Activated CD4-positive, alpha-beta T cell treated with anti-CD3 and anti-CD28 coated beads, Interleukin-2, amount 10 ng/mL, durations not matched to agents 7 days and 5 days (primary cell): Measurements from ENCODE around the gene SSH2. TPM values are rescaled to one million over a fixed set of nuclear protein-coding genes. Genes with fewer than 3 reads are reported as not detected.

ENCODE experiments used
- CTCF ChIA-PET: fragments of 350-600 bp; sonication (Branson Sonifier 250); formaldehyde crosslinking; loops from one replicate; lab custom pipeline; 2021; ENCODE audit warnings: antibody characterized with exemption; lab: Charles Lee
- POLR2A ChIA-PET: fragments of 350-600 bp; sonication (Branson Sonifier 250); formaldehyde crosslinking; loops from one replicate; lab custom pipeline; 2021; ENCODE audit warnings: antibody characterized with exemption; lab: Charles Lee
- DNase-seq: peaks from one replicate; pipeline ENCODE4 v3.0.0-alpha.2; 2020
- H3K27ac Mint-ChIP-seq: one replicate; pipeline ENCODE4 v1.8.0; 2021; ENCODE audit warnings: mild to moderate bottlenecking, moderate library complexity, mixed read lengths
- H3K27me3 Mint-ChIP-seq: one replicate; pipeline ENCODE4 v1.8.0; 2021; ENCODE audit warnings: mixed read lengths
- H3K36me3 Mint-ChIP-seq: one replicate; pipeline ENCODE4 v1.8.0; 2021; ENCODE audit warnings: low read depth, mixed read lengths
- H3K4me1 Mint-ChIP-seq: one replicate; pipeline ENCODE4 v1.8.0; 2021; ENCODE audit warnings: mixed read lengths
- H3K4me3 Mint-ChIP-seq: one replicate; pipeline ENCODE4 v1.8.0; 2021; ENCODE audit warnings: mild to moderate bottlenecking, moderate library complexity, mixed read lengths
- H3K9me3 Mint-ChIP-seq: one replicate; pipeline ENCODE4 v1.8.0; 2021; ENCODE audit warnings: mixed read lengths
- total RNA-seq, 2 experiments: library from RNA; stranded (reverse); gene quantifications; one replicate each; pipeline ENCODE4 v1.2.3, GENCODE V29; 2021

SSH2 gene
- total RNA-seq, 2 experiments from 2014 or later: 72.5 to 74.2 TPM

DNA sequence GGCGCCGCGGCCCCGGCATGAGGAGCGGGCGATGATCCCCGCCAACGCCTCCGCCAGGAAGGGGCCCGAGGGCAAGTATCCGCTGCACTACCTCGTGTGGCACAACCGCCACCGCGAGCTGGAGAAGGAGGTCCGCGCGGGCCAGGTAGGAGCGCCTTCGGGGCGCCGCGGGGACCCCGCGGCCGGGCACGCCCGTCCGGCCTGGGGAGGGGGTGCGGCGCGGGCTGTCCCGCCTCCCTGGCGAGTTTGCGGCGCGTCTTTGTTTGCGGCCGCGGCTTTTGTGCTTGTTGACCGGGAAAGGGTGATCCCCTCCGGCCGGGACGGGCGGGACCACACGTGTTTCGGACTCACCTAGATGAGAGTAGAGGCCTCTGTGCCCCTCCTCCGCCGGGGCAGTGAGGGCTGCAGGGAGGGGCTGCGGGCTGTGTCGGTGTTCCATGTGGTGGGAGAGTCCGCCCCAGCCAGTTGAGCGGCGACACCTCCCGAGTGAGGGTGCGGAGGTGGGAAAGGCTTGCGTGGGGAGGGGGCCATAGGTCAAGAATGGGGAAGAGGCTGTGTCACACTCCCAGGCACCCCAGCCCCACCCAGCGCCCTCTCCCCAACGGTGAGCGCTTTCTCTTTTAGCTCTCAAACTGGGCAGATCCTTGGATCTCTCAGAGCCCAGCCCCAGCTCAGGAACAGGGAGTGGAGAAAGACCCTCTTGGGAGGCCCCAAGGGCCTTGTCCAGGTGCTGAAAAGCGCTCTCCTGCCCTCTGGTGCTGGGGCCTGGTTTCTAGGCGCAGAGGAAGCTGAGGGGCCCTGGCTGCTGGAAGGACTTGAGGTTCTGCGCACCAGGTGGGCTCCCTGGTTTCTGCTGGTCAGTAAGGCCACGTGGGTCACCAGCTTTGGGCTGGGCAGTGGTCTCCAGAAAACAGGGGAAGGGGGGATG lies 336.2 kb downstream of the SSH2 start:
- DNase-seq: peak; percentile 47
- POLR2A ChIA-PET: interaction anchor here (0.6 kb wide), 1 partner anchor 227 kb away, joined by 8 read pairs; no protein-coding TSS in a partner anchor

DNA sequence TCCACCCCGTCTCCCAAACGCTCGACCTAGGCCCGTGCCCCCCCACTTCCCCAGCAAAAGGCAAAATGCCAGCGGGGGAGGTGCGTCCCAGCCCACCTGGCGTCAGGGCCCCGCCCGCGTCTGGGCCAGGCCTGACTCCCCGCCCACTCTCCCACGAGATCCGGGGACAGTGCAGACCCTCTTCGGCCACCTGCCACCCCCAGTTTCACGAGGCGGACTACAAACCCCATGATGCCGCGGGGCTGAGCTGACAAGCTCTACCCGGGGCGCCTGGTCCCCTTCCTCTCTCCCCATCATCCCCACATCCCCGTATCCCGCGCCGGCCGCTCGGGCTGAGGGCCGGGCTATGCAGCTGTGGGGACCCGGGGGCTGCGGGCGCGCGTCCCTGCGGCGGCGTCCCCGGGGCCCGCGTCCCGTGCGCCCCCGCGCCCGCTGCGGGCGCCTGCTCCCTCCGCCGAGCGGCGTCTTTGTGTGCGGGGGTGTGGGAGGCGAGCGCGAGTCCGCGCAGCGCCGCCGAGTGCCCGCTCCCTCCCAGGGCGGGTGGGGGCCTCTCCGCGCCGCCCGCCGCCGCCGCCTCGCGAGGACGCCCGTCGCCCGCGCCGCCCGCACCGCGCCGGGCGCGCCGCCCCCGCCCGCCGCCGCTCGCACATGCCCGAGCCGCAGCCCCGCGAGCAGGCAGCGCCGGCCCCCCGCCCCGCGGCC lies 337.0 kb downstream of the SSH2 start, which contains the start of gene ANKRD13B:
Gene ANKRD13B, plus strand, starts transcription at position 283 of the 702 bp plus-strand sequence. CDS start 490 bp downstream, outside the sequence.
- Mint-ChIP-seq H3K27ac (peak within 1 kb of the TSS; percentile 62), H3K27me3 (no peaks in the 10 kb centered on the region), H3K4me3 (peak within 1 kb of the TSS; percentile 68), H3K36me3 (peaks cover 2% of the 10 kb centered on the region), H3K9me3 (no peaks in the 10 kb centered on the region), H3K4me1 (peaks cover 40% of the 10 kb centered on the region)
- peak; percentile 51 for DNase-seq
- ChIA-PET POLR2A (interaction anchor here (1.8 kb wide), 1 partner anchor 24 kb away, joined by 5 read pairs; no protein-coding TSS in a partner anchor), CTCF (interaction anchor here (0.7 to 5.0 kb wide), 13 partner anchors 8 to 338 kb away, joined by 3 to 116 read pairs (median 8); partner anchors contain the start of genes ABHD15, SSH2 and TP53I13)

More for the DNA sequence above, 336.2 kb downstream of the SSH2 start:
- H3K36me3 Mint-ChIP-seq: no peaks in the 10 kb centered on the region
- no peaks in the 10 kb centered on the region for H3K27me3 Mint-ChIP-seq
- CTCF ChIA-PET: interaction anchor here (0.5 to 5.0 kb wide), 11 partner anchors 7 to 128 kb away, joined by 3 to 116 read pairs (median 7); no protein-coding TSS in a partner anchor
- no peaks in the 10 kb centered on the region for H3K9me3 Mint-ChIP-seq
- H3K4me1 Mint-ChIP-seq: peaks cover 37% of the 10 kb centered on the region
- H3K27ac Mint-ChIP-seq: peak overlapping the region; percentile 36
- H3K4me3 Mint-ChIP-seq: peak overlapping the region; percentile 68

DNA sequence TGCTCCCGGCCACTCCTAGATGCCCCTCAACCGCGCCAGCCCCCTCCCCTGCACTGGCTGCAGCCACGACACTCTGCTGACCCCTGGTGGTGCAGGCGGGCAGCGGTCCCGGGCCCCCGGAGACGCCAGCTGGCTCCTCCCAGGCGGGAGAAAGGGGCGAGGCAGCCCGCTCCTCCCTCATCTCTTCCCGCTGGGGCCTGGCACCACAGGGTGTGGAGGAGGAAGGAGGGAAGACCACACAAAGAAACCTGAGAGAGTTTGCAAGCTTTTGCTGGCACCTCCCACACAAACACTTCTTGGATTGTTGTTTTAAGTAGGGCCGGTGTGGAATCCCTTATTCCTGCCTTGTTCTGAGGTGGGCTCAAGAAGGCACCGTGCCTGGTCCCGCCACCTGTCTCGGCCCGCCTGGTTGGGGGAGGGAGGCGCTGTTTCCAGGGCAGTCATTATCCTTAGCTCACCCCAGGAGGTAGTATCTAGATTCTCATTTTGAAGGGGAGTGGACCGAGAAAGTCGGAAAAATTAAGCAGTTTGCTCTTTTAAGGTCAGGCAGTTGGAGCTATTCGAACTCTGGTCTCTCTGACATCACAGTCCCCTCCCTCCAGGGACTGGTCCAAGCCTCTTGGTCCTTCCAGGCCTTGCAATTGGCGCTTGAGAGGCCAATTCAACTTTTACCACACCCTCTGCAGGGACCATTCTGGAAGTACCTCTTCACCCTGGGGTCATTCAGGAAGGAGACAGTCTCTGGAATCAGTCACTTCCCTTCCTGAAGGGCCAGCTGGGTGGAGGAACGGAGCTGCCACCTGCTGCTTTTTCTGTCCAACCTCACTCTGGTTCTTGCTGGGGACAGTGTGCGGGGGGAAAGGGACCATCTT lies 338.1 kb downstream of the SSH2 start:
- POLR2A ChIA-PET: interaction anchor here (1.8 kb wide), 1 partner anchor 25 kb away, joined by 5 read pairs; no protein-coding TSS in a partner anchor
- peaks cover 50% of the 10 kb centered on the region for H3K4me1 Mint-ChIP-seq
- DNase-seq: peak; percentile 79
- CTCF ChIA-PET: interaction anchor here (0.6 to 5.0 kb wide), 24 partner anchors 8 to 369 kb away, joined by 3 to 116 read pairs (median 4); partner anchors contain the start of genes ABHD15, SSH2 and TP53I13
- H3K4me3 Mint-ChIP-seq: peak overlapping the region; percentile 77
- no peaks in the 10 kb centered on the region for H3K9me3 Mint-ChIP-seq
- peaks cover 2% of the 10 kb centered on the region for H3K36me3 Mint-ChIP-seq
- H3K27me3 Mint-ChIP-seq: no peaks in the 10 kb centered on the region
- peak overlapping the region; percentile 82 for H3K27ac Mint-ChIP-seq

DNA sequence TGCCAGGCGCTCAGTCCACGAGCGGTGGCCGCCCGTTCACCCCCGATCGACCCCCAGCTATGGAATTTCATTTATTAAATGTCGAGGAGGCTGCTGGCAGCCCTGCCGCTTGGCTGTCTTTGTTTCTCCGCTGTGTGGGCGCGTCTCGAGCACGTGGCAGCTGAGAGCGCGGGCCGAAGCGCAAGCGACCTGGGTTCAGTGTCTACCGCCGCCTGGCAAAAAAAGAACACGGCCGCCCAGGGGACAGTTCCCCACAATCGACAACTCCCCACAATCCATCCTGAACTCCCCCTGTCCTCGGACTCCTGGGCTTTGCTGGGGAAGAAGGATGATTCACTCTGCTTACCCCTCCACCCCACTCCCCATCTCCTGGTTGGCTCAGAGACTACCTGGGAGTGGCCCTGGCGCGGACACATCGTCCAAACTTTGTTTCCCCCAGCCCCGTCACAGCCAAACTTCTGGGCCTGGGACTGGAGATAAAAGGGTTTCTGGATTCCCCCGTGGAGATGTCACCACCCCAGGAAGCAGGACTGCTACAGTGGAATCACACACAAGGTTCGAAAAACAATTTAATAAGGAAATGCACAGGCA lies 338.8 kb downstream of the SSH2 start:
- ChIA-PET POLR2A (interaction anchor here (1.8 kb wide), 1 partner anchor 26 kb away, joined by 5 read pairs; no protein-coding TSS in a partner anchor), CTCF (interaction anchor here (0.8 to 5.0 kb wide), 14 partner anchors 9 to 341 kb away, joined by 3 to 116 read pairs (median 6); partner anchors contain the start of genes ABHD15, SSH2 and TP53I13)
- Mint-ChIP-seq H3K9me3 (no peaks in the 10 kb centered on the region), H3K27me3 (no peaks in the 10 kb centered on the region), H3K27ac (peak overlapping the region; percentile 82), H3K36me3 (peaks cover 2% of the 10 kb centered on the region), H3K4me1 (peaks cover 58% of the 10 kb centered on the region), H3K4me3 (peak overlapping the region; percentile 77)
- DNase-seq: peak; percentile 30

DNA sequence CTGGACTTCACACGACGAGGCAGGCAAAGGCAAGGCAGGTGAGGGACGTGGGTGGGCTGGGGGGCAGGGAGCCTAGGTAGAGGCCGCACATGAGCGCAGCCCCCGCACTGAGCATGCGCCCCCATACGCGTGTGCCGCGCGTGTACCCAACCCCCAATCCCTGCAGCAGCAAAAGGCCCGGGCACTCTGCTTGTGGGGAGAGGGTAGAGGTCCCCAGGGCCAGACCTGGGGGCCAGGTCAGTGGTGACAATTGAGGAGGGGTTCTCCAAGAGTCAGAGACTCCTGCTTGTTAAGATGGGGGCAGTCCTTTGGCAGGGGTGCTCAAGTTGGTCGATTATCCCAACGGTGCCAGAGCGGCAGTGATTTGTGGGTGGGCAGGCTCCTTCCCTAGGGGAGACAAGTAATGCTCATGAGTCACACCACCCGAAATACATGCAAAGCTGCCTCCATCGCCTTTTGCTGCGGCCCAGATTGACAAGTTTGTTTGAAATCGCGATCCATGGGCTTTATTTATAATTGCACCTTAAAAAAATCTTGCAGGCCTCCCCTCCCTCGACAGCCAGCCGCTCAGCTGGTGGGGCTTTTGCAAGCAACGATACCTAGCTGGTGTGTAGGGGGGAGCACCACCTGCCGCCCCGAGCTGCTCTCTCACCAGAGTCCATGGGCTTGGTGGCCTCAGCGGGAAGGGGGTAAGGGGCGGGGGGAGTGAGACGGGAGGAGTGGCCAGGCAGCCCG lies 339.4 kb downstream of the SSH2 start:
- H3K27ac Mint-ChIP-seq: peak overlapping the region; percentile 93
- POLR2A ChIA-PET: no interaction called here

DNA sequence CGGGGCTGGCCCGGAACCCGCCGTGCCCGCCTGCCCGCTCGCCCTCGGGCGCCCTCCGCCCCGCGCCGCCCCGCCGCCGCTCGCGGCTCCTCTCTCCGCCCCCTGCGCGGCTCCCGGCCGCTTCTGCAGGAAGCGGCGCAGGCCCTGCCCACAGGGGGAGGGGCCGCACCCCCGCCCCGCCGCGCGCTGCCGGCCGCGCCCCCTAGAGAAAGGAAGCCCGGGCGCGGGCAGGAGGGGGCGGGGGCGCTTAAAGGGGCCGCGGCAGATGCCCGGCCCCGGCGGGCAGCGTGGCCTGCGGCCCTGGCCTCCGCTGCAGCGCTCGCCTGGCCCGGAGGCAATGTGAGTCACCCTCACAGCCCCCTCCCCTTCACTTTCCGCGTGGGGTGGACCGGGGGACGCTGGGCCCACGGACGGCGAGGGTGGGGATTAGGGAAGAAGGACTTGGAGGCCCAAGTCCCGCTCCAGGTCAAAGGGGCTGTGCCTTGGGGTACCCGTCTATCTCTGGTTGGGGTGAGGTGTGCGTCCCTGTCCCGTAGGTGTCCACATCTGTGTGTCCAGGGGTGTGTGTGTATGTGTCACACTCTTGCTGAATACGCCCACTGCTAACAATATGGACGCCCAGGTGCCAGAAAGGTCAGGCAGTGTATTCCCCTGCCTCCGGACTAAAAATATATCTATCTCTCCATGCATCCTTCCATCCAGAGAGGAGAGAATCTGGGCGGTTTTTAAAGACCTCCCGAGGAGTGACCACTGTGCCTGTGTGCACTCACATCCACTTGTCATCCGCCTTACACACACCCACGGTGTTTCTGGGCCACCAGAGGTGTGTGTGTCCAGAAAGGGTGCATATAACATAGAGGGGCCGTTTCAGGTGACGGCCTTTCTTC lies 340.3 kb downstream of the SSH2 start, which contains the start of gene GIT1:
Gene GIT1, minus strand, starts transcription at position 125 of the 887 bp plus-strand sequence. CDS start 270 bp downstream, outside the sequence.
- DNase-seq: peak; percentile 86
- Mint-ChIP-seq H3K36me3 (peaks cover 2% of the 10 kb centered on the region), H3K9me3 (no peaks in the 10 kb centered on the region), H3K27ac (peak within 1 kb of the TSS; percentile 93), H3K4me1 (peaks cover 73% of the 10 kb centered on the region), H3K27me3 (no peaks in the 10 kb centered on the region), H3K4me3 (peak within 1 kb of the TSS; percentile 98)
- ChIA-PET CTCF (interaction anchor here (2.1 to 4.9 kb wide), 2 partner anchors 24 to 28 kb away, joined by 10 to 36 read pairs; no protein-coding TSS in a partner anchor), POLR2A (no interaction called here)

More for the DNA sequence above, 339.4 kb downstream of the SSH2 start:
- Mint-ChIP-seq H3K4me3 (peak overlapping the region; percentile 77), H3K27me3 (no peaks in the 10 kb centered on the region), H3K9me3 (no peaks in the 10 kb centered on the region), H3K4me1 (peaks cover 64% of the 10 kb centered on the region), H3K36me3 (peaks cover 2% of the 10 kb centered on the region)
- CTCF ChIA-PET: interaction anchor here (0.9 to 5.0 kb wide), 7 partner anchors 9 to 221 kb away, joined by 3 to 116 read pairs (median 17); partner anchors contain the start of genes ABHD15 and TP53I13
- no peak for DNase-seq

DNA sequence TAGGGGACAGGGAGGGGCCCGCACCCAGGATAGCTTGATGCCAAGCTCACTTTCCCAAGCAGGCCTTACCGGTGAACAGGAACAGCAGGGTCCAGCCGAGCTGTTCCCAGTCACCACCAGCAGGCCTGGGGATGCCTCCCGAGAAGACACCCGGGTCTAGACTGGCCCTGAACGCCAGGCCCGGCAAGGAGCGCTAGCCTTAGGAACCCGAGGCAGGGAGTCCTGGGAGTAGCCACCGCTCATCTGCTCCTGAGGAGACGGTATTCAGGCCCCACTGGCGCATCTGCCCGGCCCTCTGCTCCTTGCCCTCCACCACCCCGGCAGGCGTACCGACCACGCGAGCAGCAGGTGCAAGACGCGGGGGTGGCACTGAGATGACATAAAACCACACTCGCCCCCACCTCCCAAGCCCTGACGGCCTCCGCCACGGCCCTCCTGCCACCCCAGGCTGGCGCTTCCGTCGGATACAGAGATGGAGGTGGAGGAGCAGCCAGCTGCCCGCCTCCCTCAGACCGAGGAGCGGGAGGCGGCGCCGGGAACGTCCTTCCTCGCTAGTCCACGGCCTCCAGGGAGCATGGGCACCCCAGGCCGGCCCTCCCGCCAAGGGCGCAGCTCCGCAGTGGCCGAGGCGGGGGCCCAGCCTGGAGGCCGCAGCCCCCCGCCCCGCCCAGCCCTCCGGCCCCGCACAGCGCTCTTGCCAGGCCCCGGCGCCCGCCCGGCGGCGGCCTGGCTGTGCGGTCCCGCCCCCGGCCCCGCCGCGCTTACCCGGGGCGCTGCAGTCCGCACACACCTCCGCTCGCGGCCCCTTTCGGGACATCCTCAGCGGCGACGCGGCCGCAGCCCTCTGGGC lies 341.2 kb downstream of the SSH2 start:
- no peaks in the 10 kb centered on the region for H3K9me3 Mint-ChIP-seq
- CTCF ChIA-PET: interaction anchor here (0.5 to 4.9 kb wide), 8 partner anchors 9 to 774 kb away, joined by 3 to 36 read pairs (median 6); partner anchors contain the start of gene TP53I13
- POLR2A ChIA-PET: no interaction called here
- DNase-seq: peak; percentile 43
- peak overlapping the region; percentile 90 for H3K27ac Mint-ChIP-seq
- no peaks in the 10 kb centered on the region for H3K27me3 Mint-ChIP-seq
- peak overlapping the region; percentile 98 for H3K4me3 Mint-ChIP-seq
- peaks cover 76% of the 10 kb centered on the region for H3K4me1 Mint-ChIP-seq
- peaks cover 3% of the 10 kb centered on the region for H3K36me3 Mint-ChIP-seq

DNA sequence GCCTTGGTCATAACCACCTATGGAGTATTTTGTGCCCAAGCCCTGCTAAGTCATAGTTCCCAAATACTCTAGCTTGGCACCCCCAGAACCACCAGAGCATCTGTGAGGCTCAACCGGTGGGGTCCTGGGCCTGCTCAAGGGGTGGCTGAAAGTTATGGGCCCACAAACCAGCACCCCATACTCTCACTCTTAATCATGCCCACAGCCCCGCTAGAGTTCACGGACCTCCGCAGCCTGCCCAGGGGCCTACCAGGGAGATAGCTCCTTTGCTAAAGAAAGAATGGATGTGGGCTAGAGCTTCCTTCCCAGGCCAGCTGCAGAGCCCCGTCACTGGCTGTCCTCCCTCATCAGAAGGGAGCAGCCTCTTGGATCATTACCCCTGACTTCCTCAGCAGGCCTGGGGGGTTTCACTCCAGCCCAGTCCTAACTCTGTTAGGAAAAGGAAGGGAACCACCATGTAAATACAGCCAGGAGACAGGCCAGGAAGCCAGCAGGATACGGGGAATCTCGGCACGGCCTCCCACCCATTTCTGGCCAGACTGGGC lies 341.9 kb downstream of the SSH2 start:
- H3K9me3 Mint-ChIP-seq: no peaks in the 10 kb centered on the region
- ChIA-PET POLR2A (no interaction called here), CTCF (interaction anchor here (0.5 to 4.9 kb wide), 9 partner anchors 9 to 774 kb away, joined by 3 to 36 read pairs (median 5); partner anchors contain the start of gene TP53I13)
- no peak for DNase-seq
- peaks cover 82% of the 10 kb centered on the region for H3K4me1 Mint-ChIP-seq
- H3K27me3 Mint-ChIP-seq: no peaks in the 10 kb centered on the region
- H3K4me3 Mint-ChIP-seq: peak overlapping the region; percentile 98
- H3K27ac Mint-ChIP-seq: peak overlapping the region; percentile 90
- peaks cover 8% of the 10 kb centered on the region for H3K36me3 Mint-ChIP-seq

DNA sequence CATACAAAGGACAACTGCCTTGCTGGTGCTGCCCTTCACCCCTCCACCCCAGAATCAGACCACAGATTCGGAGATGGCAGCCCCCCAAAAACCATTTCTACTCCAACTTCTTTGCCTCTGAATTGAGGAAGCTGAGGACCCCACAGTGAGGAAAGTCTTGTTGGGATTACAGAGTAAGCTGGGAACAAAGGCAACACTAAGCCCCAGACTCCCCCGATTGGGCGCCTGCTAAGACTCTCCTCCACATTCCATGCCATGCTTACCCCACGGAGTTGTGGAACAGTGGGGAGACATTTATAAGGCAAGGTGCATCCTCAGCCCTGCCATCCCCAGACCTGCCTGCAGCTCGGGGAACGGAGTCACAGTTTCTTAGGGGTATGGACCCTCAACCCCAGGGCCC lies 342.4 kb downstream of the SSH2 start:
- no peak overlapping the region for H3K27ac Mint-ChIP-seq
- CTCF ChIA-PET: interaction anchor here (0.6 to 4.9 kb wide), 8 partner anchors 8 to 438 kb away, joined by 3 to 36 read pairs (median 6); partner anchors contain the start of gene TP53I13
- POLR2A ChIA-PET: no interaction called here
- H3K27me3 Mint-ChIP-seq: no peaks in the 10 kb centered on the region
- no peaks in the 10 kb centered on the region for H3K9me3 Mint-ChIP-seq
- peak overlapping the region; percentile 98 for H3K4me3 Mint-ChIP-seq
- H3K36me3 Mint-ChIP-seq: peaks cover 13% of the 10 kb centered on the region
- DNase-seq: no peak
- peaks cover 83% of the 10 kb centered on the region for H3K4me1 Mint-ChIP-seq
